K562 (cell line): ENCODE results near the gene CFAP97D2. TPM values are rescaled to one million over a fixed set of nuclear protein-coding genes. Genes with fewer than 3 reads are reported as not detected.

Experiments used
- AFF1 ChIP-seq, 2 experiments: fragments of 450-650 bp; IDR thresholded peaks; 2 replicates each; pipeline ENCODE4 v1.6.1; 2018; ENCODE audit warnings: mild to moderate bottlenecking in 2 of 2, low read depth in 1 of 2; ENCODE audit not compliant: partially characterized antibody in 2 of 2
- ARHGAP35 ChIP-seq: fragments of 450-650 bp; IDR thresholded peaks from 2 replicates; pipeline ENCODE4 v1.6.1; 2018; ENCODE audit not compliant: partially characterized antibody
- BRF2 ChIP-seq: IDR thresholded peaks from 3 replicates; pipeline ENCODE4 v1.6.1; 2011; ENCODE audit warnings: borderline replicate concordance, mild to moderate bottlenecking; ENCODE audit not compliant: insufficient read length, insufficient read depth
- CBX2 ChIP-seq: fragments of 200-600 bp; sonication (generic); IDR thresholded peaks from one replicate; pipeline ENCODE4 v1.6.1; 2012; ENCODE audit warnings: mild to moderate bottlenecking, low read length, inconsistent platforms; ENCODE audit not compliant: insufficient read depth, poor library complexity, severe bottlenecking
- ELF2 ChIP-seq: fragments of 250-450 bp; sonication (Bioruptor Pico); IDR thresholded peaks from 2 replicates; pipeline ENCODE4 v1.5.0; 2021; ENCODE audit warnings: mild to moderate bottlenecking
- ERF ChIP-seq: fragments of 450-650 bp; formaldehyde crosslinking; IDR thresholded peaks from 2 replicates; pipeline ENCODE4 v1.4.0; 2020; ENCODE audit warnings: mild to moderate bottlenecking, mixed read lengths
- FOXJ2 ChIP-seq: fragments of 200-800 bp; sonication (Bioruptor generic); IDR thresholded peaks from 2 replicates; pipeline ENCODE4 v1.6.1; 2016; ENCODE audit warnings: missing genetic modification characterization, missing compliant biosample characterization
- FOXM1 ChIP-seq, 2 experiments: fragments of 450-650 bp in 1 of 2; sonication (generic) in 1 of 2; formaldehyde crosslinking in 1 of 2; IDR thresholded peaks; 2 replicates each; pipeline versions ENCODE4 v1.6.1 to v1.9.0; 2017 to 2022; ENCODE audit warnings: low read depth in 2 of 2, mild to moderate bottlenecking in 2 of 2, missing genetic modification reagents in 1 of 2, moderate library complexity in 1 of 2
- MLLT1 ChIP-seq, 2 experiments: fragments of 450-650 bp; IDR thresholded peaks; 2 replicates each; pipeline ENCODE4 v1.6.1; 2016
- MNT ChIP-seq, 2 experiments: fragments of 450-650 bp; conservative IDR thresholded peaks; 2 replicates each; pipeline ENCODE4 v1.6.1; 2017; ENCODE audit warnings: mild to moderate bottlenecking in 2 of 2, moderate library complexity in 2 of 2
- NR2C1 ChIP-seq, 2 experiments: fragments of 450-650 bp; IDR thresholded peaks; 2 replicates each; pipeline ENCODE4 v1.6.1; 2017; ENCODE audit warnings: mild to moderate bottlenecking in 2 of 2, antibody characterized with exemption in 1 of 2, inconsistent platforms in 1 of 2, missing compliant biosample characterization in 1 of 2, missing genetic modification characterization in 1 of 2
- PTTG1 ChIP-seq: fragments of 450-650 bp; IDR thresholded peaks from 2 replicates; pipeline ENCODE4 v1.6.1; 2016; ENCODE audit warnings: low read depth, mild to moderate bottlenecking, missing genetic modification characterization, missing compliant biosample characterization
- ZBTB33 ChIP-seq: sonication (generic); formaldehyde crosslinking; IDR thresholded peaks from 2 replicates; pipeline ENCODE4 v1.8.1; 2023; ENCODE audit warnings: mild to moderate bottlenecking, missing genetic modification reagents
- ZNF146 ChIP-seq: IDR thresholded peaks from one replicate; pipeline ENCODE4 v1.6.1; 2018; ENCODE audit warnings: missing compliant biosample characterization; ENCODE audit not compliant: unreplicated experiment
- polyA plus RNA-seq, 8 experiments: library from polyadenylated mRNA; depleted of rRNA in 4 of 8; stranded (reverse) in 5 of 8; unstranded in 3 of 8; fragments of >200 nt; fragmentation: Nextera tagmentation in 2 of 8; fragmentation: Illumina TruSeq in 1 of 8; extraction: Ambion mirVana in 2 of 8; extraction: Trizol in 1 of 8; gene quantifications; 2 replicates each; pipeline versions ENCODE4 v1.2.1 to v1.2.3, GENCODE V29; 2011 to 2014; ENCODE audit warnings: inconsistent platforms in 1 of 8, missing spikeins in 1 of 8
- total RNA-seq, 7 experiments: library from RNA; depleted of rRNA in 6 of 7; stranded (reverse); fragments of >200 nt in 6 of 7; fragmentation: Illumina TruSeq in 2 of 7; extraction: Trizol in 2 of 7; gene quantifications; 2 replicates each; pipeline versions ENCODE4 v1.2.1 to v1.2.3, GENCODE V29; 2011 to 2021; ENCODE audit warnings: low replicate concordance in 1 of 7

The CFAP97D2 gene
- total and polyA plus RNA-seq, 9 of the 15 experiments (the other 6 are each of a cell fraction or from before 2014, with no cell fraction given) = not detected

GRCh38 chr13:114237415-114238112 is 58.5 kb downstream of the CFAP97D2 start (continued):
- TF ChIP-seq NR2C1 (IDR thresholded peaks at IDR 0.05) = 0 out of 2 replicates have a peak, but pooled peaks have one; percentile 16
- TF ChIP-seq NR2C1 (tag; IDR thresholded peaks at IDR 0.05) = peak; percentile 53
- no peak for TF ChIP-seq ZNF146 (CRISPR knock-in tag)
- TF ChIP-seq CBX2 = no peak
- no peak for TF ChIP-seq ELF2 (CRISPR knock-in tag)
- no peak for TF ChIP-seq BRF2
- peak; percentile 82 to 85 for TF ChIP-seq MNT (conservative IDR thresholded peaks at IDR 0.05)
- TF ChIP-seq FOXJ2 (tag) = 0 out of 2 replicates have a peak, but pooled peaks have one; percentile 25
- TF ChIP-seq ERF (CRISPR knock-in tag) = no peak
- TF ChIP-seq PTTG1 (tag) = no peak
- TF ChIP-seq ZBTB33 (CRISPR knock-in tag) = peak; percentile 24; the same call in 1 of the 2 replicates
- no peak for TF ChIP-seq FOXM1 (IDR thresholded peaks at IDR 0.05; ENCODE audit: low read depth)
- TF ChIP-seq FOXM1 (CRISPR knock-in tag; IDR thresholded peaks at IDR 0.05; ENCODE audit: low read depth) = no peak
- TF ChIP-seq ARHGAP35 = no peak
- TF ChIP-seq MLLT1 (IDR thresholded peaks at IDR 0.05) = peak in 1 of 2 experiments; percentile 53; a peak in 1 of 4 replicates
- peak in 1 of 2 experiments; percentile 50 for TF ChIP-seq AFF1 (IDR thresholded peaks at IDR 0.05; ENCODE audit: low read depth in 1 of 2, partially characterized antibody in 2 of 2)
